B cell (primary cell): ENCODE data around the gene DOCK7. TPM values are rescaled to one million over a fixed set of nuclear protein-coding genes. Genes with fewer than 3 reads are reported as not detected.

ENCODE experiments used
- ATAC-seq: fragments of 200-7000 bp; cut with Tn5 transposase; one replicate; pipeline ENCODE4 v1.10.0; 2021; ENCODE audit warnings: low read depth, mild to moderate bottlenecking, moderate number of reproducible peaks, moderate library complexity
- CTCF ChIA-PET: fragments of 350-600 bp; sonication (Branson Sonifier 250); formaldehyde crosslinking; loops from one replicate; lab custom pipeline; 2021; ENCODE audit warnings: antibody characterized with exemption, inconsistent platforms; lab: Charles Lee
- POLR2A ChIA-PET: fragments of 350-600 bp; sonication (Branson Sonifier 250); formaldehyde crosslinking; loops from one replicate; lab custom pipeline; 2021; ENCODE audit warnings: antibody characterized with exemption; lab: Charles Lee
- DNase-seq: peaks from one replicate; pipeline ENCODE4 v3.0.0; 2013
- H2AFZ ChIP-seq: 2 replicates; pipeline ENCODE4 v1.6.1; 2012; ENCODE audit warnings: mild to moderate bottlenecking, low read depth, low read length; ENCODE audit not compliant: insufficient read depth, poor library complexity, severe bottlenecking
- H3K27ac ChIP-seq, 2 donors: 1 replicate in 1 of 2; 2 replicates in 1 of 2; pipeline ENCODE4 v1.5.1; 2012 to 2013; ENCODE audit warnings: low read length in 2 of 2, mild to moderate bottlenecking in 2 of 2, moderate library complexity in 1 of 2
- H3K27me3 ChIP-seq, 4 experiments: fragments of 200-600 bp in 1 of 4; sonication (generic) in 1 of 4; replicated peaks in 1 of 4; 1 replicate in 2 of 4; 2 replicates in 2 of 4; pipeline versions ENCODE4 v1.6.1 to v1.7.0; 2013 to 2016; ENCODE audit warnings: low read length in 3 of 4, mild to moderate bottlenecking in 2 of 4, mixed read lengths in 1 of 4, moderate library complexity in 1 of 4; ENCODE audit not compliant: insufficient read depth in 4 of 4, control insufficient read depth in 3 of 4; ENCODE audit errors: control extremely low read depth in 1 of 4
- H3K36me3 ChIP-seq, 2 experiments: replicated peaks in 1 of 2; 1 replicate in 1 of 2; 2 replicates in 1 of 2; pipeline versions ENCODE4 v1.6.1 to v1.7.1; 2013; ENCODE audit warnings: low read length in 1 of 2; ENCODE audit not compliant: insufficient read depth in 2 of 2, control insufficient read depth in 1 of 2; ENCODE audit errors: control extremely low read depth in 1 of 2, extremely low read depth in 1 of 2
- H3K4me1 ChIP-seq, 2 donors: fragments of 200-600 bp in 1 of 2; sonication (generic) in 1 of 2; 1 replicate in 1 of 2; 2 replicates in 1 of 2; pipeline versions ENCODE4 v1.5.1 to v1.6.1; 2013 to 2017; ENCODE audit warnings: low read length in 2 of 2; ENCODE audit not compliant: control insufficient read depth in 2 of 2, insufficient read depth in 2 of 2
- H3K4me2 ChIP-seq: replicated peaks from 2 replicates; pipeline ENCODE3; 2012; ENCODE audit warnings: mild to moderate bottlenecking, low read depth, low read length; ENCODE audit not compliant: poor library complexity, severe bottlenecking
- H3K4me3 ChIP-seq, 5 experiments: fragments of 200-600 bp in 1 of 5; sonication (generic) in 1 of 5; 1 replicate in 3 of 5; 2 replicates in 2 of 5; pipeline versions ENCODE4 v1.5.1 to v1.7.0; 2011 to 2016; ENCODE audit warnings: low read length in 4 of 5, mild to moderate bottlenecking in 4 of 5, low read depth in 2 of 5, control low read depth in 1 of 5, moderate library complexity in 1 of 5; ENCODE audit not compliant: insufficient read depth in 1 of 5; ENCODE audit errors: control extremely low read depth in 1 of 5, extremely low read depth in 1 of 5
- H3K79me2 ChIP-seq: fragments of 200-600 bp; sonication (generic); one replicate; pipeline ENCODE4 v1.6.0; 2016; ENCODE audit warnings: low read length; ENCODE audit not compliant: control insufficient read depth, insufficient read depth
- H3K9ac ChIP-seq: fragments of 200-600 bp; sonication (generic); 2 replicates; pipeline ENCODE4 v1.6.1; 2017; ENCODE audit warnings: mild to moderate bottlenecking, low read length, moderate library complexity
- H3K9me3 ChIP-seq, 3 donors: one replicate each; pipeline versions ENCODE4 v1.6.1 to v1.7.1; 2013; ENCODE audit warnings: low read length in 2 of 3; ENCODE audit not compliant: control insufficient read depth in 2 of 3, insufficient read depth in 1 of 3; ENCODE audit errors: control extremely low read depth in 1 of 3
- H4K20me1 ChIP-seq: 2 replicates; pipeline ENCODE4 v1.6.0; 2012; ENCODE audit warnings: mild to moderate bottlenecking, low read length; ENCODE audit not compliant: insufficient read depth, control insufficient read depth, poor library complexity, severe bottlenecking
- H3K27ac Mint-ChIP-seq: one replicate; pipeline ENCODE4 v1.8.0; 2021; ENCODE audit warnings: mixed read lengths
- H3K27me3 Mint-ChIP-seq: one replicate; pipeline ENCODE4 v1.8.0; 2021; ENCODE audit warnings: mixed read lengths
- H3K4me1 Mint-ChIP-seq: one replicate; pipeline ENCODE4 v1.8.0; 2021; ENCODE audit warnings: mixed read lengths
- H3K4me3 Mint-ChIP-seq: one replicate; pipeline ENCODE4 v1.8.0; 2021; ENCODE audit warnings: mixed read lengths
- H3K9me3 Mint-ChIP-seq: one replicate; pipeline ENCODE4 v1.8.0; 2022; ENCODE audit warnings: mixed read lengths; ENCODE audit not compliant: insufficient read depth
- EZH2 ChIP-seq: IDR thresholded peaks from 2 replicates; pipeline ENCODE4 v1.6.1; 2012; ENCODE audit warnings: borderline replicate concordance, low read depth, mild to moderate bottlenecking, moderate library complexity, low read length; ENCODE audit not compliant: insufficient read depth, poor library complexity, severe bottlenecking
- WGBS: methylation state at CpG from one replicate; pipeline ENCODE4 v1.1.5; 2013; ENCODE audit warnings: missing lambda C conversion rate; ENCODE audit not compliant: insufficient coverage; 5-methylcytosine and 5-hydroxymethylcytosine counted together
- intact Hi-C: fragments of 100-400 bp; cut with micrococcal nuclease; formaldehyde crosslinking; loops from one replicate; pipeline ENCODE4 v1.10.0; 2022
- polyA plus RNA-seq: library from polyadenylated mRNA; depleted of rRNA; stranded (reverse); fragments of >200 nt; gene quantifications from 2 replicates; pipeline ENCODE4 v1.2.3, GENCODE V29; 2012
- total RNA-seq, 2 donors: library from RNA; stranded (reverse); fragments of 120-200 nt in 1 of 2; gene quantifications; 1 replicate in 1 of 2; 2 replicates in 1 of 2; pipeline versions ENCODE4 v1.2.3 to v1.2.4, GENCODE V29; 2013 to 2022
- TF ChIP-seq, protein P1 (sequence below): fragments of 200-600 bp; IDR thresholded peaks from one replicate; pipeline ENCODE4 v1.8.0; 2022; ENCODE audit warnings: antibody characterized with exemption, mild to moderate bottlenecking

The DOCK7 gene
- total and polyA plus RNA-seq, 2 donors (not counting 1 experiment from before 2014, with no cell fraction given), result 3.6 to 20.5 TPM

DNA sequence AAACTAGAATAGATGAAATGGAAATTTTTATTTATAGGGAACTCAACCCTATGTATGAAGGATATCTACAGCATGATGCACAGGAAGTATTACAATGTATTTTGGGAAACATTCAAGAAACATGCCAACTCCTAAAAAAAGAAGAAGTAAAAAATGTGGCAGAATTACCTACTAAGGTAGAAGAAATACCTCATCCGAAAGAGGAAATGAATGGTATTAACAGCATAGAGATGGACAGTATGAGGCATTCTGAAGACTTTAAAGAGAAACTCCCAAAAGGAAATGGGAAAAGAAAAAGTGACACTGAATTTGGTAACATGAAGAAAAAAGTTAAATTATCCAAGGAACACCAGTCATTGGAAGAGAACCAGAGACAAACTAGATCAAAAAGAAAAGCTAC lies 243.5 kb downstream of the DOCK7 start:
- H3K4me2 ChIP-seq, result no peak overlapping the region
- H3K27ac Mint-ChIP-seq, result peak overlapping the region; percentile 51
- no CpG with 5 or more reads among the region's 1 CpG for WGBS
- peaks cover 20% of the 10 kb centered on the region for H3K4me1 Mint-ChIP-seq
- H3K4me3 ChIP-seq, result no peak overlapping the region
- peaks cover 0 to 14% of the 10 kb centered on the region in 2 donors for H3K4me1 ChIP-seq
- no peaks in the 10 kb centered on the region for H3K9me3 Mint-ChIP-seq
- no peak overlapping the region for H3K4me3 Mint-ChIP-seq
- no peaks in the 10 kb centered on the region for H3K9me3 ChIP-seq
- H3K9ac ChIP-seq, result no peak overlapping the region
- intact Hi-C loops, result no loop called here
- peak overlapping the region in 1 of 2 donors; percentile 32 for H3K27ac ChIP-seq
- peaks cover 22 to 45% of the 10 kb centered on the region in 2 experiments for H3K36me3 ChIP-seq
- H3K79me2 ChIP-seq, result peaks cover 32% of the 10 kb centered on the region
- no peak for ATAC-seq
- no peak for DNase-seq
- TF ChIP-seq EZH2, result no peak
- TF ChIP-seq, protein P1, sequence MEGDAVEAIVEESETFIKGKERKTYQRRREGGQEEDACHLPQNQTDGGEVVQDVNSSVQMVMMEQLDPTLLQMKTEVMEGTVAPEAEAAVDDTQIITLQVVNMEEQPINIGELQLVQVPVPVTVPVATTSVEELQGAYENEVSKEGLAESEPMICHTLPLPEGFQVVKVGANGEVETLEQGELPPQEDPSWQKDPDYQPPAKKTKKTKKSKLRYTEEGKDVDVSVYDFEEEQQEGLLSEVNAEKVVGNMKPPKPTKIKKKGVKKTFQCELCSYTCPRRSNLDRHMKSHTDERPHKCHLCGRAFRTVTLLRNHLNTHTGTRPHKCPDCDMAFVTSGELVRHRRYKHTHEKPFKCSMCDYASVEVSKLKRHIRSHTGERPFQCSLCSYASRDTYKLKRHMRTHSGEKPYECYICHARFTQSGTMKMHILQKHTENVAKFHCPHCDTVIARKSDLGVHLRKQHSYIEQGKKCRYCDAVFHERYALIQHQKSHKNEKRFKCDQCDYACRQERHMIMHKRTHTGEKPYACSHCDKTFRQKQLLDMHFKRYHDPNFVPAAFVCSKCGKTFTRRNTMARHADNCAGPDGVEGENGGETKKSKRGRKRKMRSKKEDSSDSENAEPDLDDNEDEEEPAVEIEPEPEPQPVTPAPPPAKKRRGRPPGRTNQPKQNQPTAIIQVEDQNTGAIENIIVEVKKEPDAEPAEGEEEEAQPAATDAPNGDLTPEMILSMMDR, result no peak
- ChIA-PET CTCF (no interaction called here), POLR2A (no interaction called here)
- H3K27me3 ChIP-seq, result no peaks in the 10 kb centered on the region
- no peaks in the 10 kb centered on the region for H3K27me3 Mint-ChIP-seq
- H2AFZ ChIP-seq, result no peak overlapping the region
- no peaks in the 10 kb centered on the region for H4K20me1 ChIP-seq

DNA sequence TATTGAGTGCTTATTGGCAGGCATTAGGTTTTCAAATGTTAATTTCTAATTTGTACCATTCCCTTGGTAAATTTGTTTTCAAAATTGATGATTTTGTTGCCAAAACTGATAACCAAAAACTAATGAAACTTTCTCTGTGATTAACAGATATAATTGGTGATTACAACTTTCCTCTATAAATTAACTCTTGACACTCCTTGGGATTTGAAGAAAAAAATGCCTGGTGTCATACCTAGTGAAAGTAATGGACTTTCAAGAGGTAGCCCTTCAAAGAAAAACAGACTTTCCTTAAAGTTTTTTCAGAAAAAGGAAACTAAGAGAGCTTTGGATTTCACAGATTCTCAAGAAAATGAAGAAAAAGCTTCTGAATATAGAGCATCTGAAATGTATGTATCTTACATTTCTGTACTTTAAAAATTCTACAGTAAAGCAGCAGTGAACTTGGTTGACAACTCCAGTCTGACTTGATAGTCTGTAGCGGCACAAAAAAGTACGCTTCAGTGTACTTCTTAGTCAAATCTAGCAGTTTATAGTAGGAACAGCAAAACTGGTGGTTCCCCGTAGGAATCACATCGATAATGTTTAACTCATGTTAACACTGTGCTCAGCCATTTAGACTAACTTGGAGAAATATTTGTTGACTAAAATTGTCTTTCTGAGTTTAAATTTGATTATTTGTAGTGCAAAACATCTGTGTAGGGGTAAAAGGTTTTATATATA lies 248.4 kb downstream of the DOCK7 start:
- ChIA-PET CTCF (interaction anchor here (0.6 kb wide), 1 partner anchor 1005 kb away, joined by 4 read pairs; no protein-coding TSS in a partner anchor), POLR2A (no interaction called here)
- H3K9me3 ChIP-seq, result no peaks in the 10 kb centered on the region
- H3K9me3 Mint-ChIP-seq, result no peaks in the 10 kb centered on the region
- no peak overlapping the region for H3K27ac Mint-ChIP-seq
- peaks cover 20 to 31% of the 10 kb centered on the region in 2 donors for H3K4me1 ChIP-seq
- no peaks in the 10 kb centered on the region for H3K27me3 ChIP-seq
- no peak overlapping the region for H2AFZ ChIP-seq
- H3K79me2 ChIP-seq, result peaks cover 50% of the 10 kb centered on the region
- WGBS, result 67% methylated on average over 2 of the region's 4 CpGs
- H3K4me1 Mint-ChIP-seq, result peaks cover 48% of the 10 kb centered on the region
- H4K20me1 ChIP-seq, result peaks cover 7% of the 10 kb centered on the region
- DNase-seq, result peak; percentile 21
- ATAC-seq, result no peak
- intact Hi-C loops, result loop anchor here (5.0 kb wide), 3 partner anchors 247 to 1363 kb away; partner anchors contain the start of genes DOCK7 and PATJ
- TF ChIP-seq, protein P1, result no peak
- TF ChIP-seq EZH2, result no peak
- H3K4me3 Mint-ChIP-seq, result peak overlapping the region; percentile 41
- peaks cover 3 to 14% of the 10 kb centered on the region in 2 experiments for H3K36me3 ChIP-seq
- H3K27me3 Mint-ChIP-seq, result no peaks in the 10 kb centered on the region
- H3K4me2 ChIP-seq, result peak overlapping the region; percentile 89
- H3K9ac ChIP-seq, result peak overlapping the region; percentile 3
- no peak overlapping the region for H3K27ac ChIP-seq
- peak overlapping the region in 1 of 5 experiments; percentile 22 for H3K4me3 ChIP-seq
